ENCODE results near the gene COG5.
"Not testable (repeated sequence)": the region's sequence is repeated elsewhere in the genome, so short reads cannot be mapped to it uniquely, and the experiment has no call there.

DNA sequence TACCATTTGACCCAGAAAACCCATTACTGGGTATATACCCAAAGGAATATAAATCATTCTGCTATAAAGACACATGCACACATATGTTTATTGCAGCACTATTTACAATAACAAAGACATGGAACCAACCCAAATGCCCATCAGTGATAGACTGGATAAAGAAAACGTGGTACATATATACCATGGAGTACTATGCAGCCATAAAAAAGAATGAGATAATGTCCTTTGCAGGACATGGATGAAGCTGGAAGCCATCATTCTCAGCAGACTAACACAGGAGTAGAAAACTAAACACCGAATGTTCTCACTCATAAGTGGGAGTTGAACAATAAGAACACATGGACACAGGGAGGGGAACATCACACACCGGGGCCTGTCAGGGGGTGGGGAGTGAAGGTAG, 408.0 kb downstream of the COG5 start:
- TF ChIP-seq, protein P1, sequence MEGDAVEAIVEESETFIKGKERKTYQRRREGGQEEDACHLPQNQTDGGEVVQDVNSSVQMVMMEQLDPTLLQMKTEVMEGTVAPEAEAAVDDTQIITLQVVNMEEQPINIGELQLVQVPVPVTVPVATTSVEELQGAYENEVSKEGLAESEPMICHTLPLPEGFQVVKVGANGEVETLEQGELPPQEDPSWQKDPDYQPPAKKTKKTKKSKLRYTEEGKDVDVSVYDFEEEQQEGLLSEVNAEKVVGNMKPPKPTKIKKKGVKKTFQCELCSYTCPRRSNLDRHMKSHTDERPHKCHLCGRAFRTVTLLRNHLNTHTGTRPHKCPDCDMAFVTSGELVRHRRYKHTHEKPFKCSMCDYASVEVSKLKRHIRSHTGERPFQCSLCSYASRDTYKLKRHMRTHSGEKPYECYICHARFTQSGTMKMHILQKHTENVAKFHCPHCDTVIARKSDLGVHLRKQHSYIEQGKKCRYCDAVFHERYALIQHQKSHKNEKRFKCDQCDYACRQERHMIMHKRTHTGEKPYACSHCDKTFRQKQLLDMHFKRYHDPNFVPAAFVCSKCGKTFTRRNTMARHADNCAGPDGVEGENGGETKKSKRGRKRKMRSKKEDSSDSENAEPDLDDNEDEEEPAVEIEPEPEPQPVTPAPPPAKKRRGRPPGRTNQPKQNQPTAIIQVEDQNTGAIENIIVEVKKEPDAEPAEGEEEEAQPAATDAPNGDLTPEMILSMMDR (IDR thresholded peaks at IDR 0.05; ENCODE audit: low read depth, low read length, missing input control) = not testable (repeated sequence)
- not testable (repeated sequence) for TF ChIP-seq JUND (IDR thresholded peaks at IDR 0.05); RAD21 (IDR thresholded peaks at IDR 0.05); YY1 (IDR thresholded peaks at IDR 0.05); FOXA1 (IDR thresholded peaks at IDR 0.05); RXRA (IDR thresholded peaks at IDR 0.05); EGR1 (IDR thresholded peaks at IDR 0.05; ENCODE audit: low read depth in 2 of 2); SP1 (IDR thresholded peaks at IDR 0.05); TAF1 (conservative IDR thresholded peaks at IDR 0.05)
- TF ChIP-seq, protein P2, sequence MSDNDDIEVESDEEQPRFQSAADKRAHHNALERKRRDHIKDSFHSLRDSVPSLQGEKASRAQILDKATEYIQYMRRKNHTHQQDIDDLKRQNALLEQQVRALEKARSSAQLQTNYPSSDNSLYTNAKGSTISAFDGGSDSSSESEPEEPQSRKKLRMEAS (IDR thresholded peaks at IDR 0.05) = not testable (repeated sequence)
- TF ChIP-seq, protein P3, sequence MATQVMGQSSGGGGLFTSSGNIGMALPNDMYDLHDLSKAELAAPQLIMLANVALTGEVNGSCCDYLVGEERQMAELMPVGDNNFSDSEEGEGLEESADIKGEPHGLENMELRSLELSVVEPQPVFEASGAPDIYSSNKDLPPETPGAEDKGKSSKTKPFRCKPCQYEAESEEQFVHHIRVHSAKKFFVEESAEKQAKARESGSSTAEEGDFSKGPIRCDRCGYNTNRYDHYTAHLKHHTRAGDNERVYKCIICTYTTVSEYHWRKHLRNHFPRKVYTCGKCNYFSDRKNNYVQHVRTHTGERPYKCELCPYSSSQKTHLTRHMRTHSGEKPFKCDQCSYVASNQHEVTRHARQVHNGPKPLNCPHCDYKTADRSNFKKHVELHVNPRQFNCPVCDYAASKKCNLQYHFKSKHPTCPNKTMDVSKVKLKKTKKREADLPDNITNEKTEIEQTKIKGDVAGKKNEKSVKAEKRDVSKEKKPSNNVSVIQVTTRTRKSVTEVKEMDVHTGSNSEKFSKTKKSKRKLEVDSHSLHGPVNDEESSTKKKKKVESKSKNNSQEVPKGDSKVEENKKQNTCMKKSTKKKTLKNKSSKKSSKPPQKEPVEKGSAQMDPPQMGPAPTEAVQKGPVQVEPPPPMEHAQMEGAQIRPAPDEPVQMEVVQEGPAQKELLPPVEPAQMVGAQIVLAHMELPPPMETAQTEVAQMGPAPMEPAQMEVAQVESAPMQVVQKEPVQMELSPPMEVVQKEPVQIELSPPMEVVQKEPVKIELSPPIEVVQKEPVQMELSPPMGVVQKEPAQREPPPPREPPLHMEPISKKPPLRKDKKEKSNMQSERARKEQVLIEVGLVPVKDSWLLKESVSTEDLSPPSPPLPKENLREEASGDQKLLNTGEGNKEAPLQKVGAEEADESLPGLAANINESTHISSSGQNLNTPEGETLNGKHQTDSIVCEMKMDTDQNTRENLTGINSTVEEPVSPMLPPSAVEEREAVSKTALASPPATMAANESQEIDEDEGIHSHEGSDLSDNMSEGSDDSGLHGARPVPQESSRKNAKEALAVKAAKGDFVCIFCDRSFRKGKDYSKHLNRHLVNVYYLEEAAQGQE (IDR thresholded peaks at IDR 0.05) = not testable (repeated sequence)
